ENCODE results near the gene HDAC1.
"Not testable (repeated sequence)": the region's sequence is repeated elsewhere in the genome, so short reads cannot be mapped to it uniquely, and the experiment has no call there.

Gene HDAC1

DNA sequence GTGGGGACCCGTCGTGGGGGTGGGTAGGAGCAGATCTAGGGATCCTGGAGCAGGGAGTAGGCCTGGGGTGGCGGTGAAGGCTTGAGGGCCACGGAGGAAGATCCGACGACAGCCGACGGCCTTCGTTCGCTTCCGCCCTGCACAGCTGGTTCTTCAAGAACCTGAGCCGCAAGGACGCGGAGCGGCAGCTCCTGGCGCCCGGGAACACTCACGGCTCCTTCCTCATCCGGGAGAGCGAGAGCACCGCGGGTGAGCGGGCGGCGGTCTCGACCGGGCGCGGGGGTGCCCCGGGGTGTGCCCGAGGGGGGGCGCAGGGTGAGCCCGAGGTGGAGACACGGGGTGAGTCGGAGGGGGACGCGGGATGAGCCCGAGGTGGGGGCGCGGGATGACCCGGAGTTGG lies 16.5 kb upstream of the HDAC1 start:
- no peak overlapping the region for H3K4me3 ChIP-seq (ENCODE audit: low read depth, low read length)
- H2AFZ ChIP-seq (ENCODE audit: low read length, unreplicated experiment), result peak overlapping the region; percentile 7
- no peaks in the 10 kb centered on the region for H3K4me1 ChIP-seq (ENCODE audit: control insufficient read depth, insufficient read depth, low read length, unreplicated experiment)
- H3K27ac ChIP-seq (ENCODE audit: low read depth, low read length), result no peak overlapping the region
- peaks cover 43% of the 10 kb centered on the region for H3K27me3 ChIP-seq (ENCODE audit: insufficient read depth, low read length)
- H3K79me2 ChIP-seq (ENCODE audit: control insufficient read depth, insufficient read depth, low read length, unreplicated experiment), result no peaks in the 10 kb centered on the region
- no peaks in the 10 kb centered on the region for H3K36me3 ChIP-seq (ENCODE audit: insufficient read depth, low read length)

- no peaks in the 10 kb centered on the region for H3K36me3 ChIP-seq (ENCODE audit: insufficient read depth, low read length)
- H3K4me3 ChIP-seq (ENCODE audit: low read depth, low read length), result no peak overlapping the region
- no peak overlapping the region for H2AFZ ChIP-seq (ENCODE audit: low read length, unreplicated experiment)
- H3K79me2 ChIP-seq (ENCODE audit: control insufficient read depth, insufficient read depth, low read length, unreplicated experiment), result no peaks in the 10 kb centered on the region
- no peaks in the 10 kb centered on the region for H3K4me1 ChIP-seq (ENCODE audit: control insufficient read depth, insufficient read depth, low read length, unreplicated experiment)
- no peak overlapping the region for H3K27ac ChIP-seq (ENCODE audit: low read depth, low read length)
- peaks cover 43% of the 10 kb centered on the region for H3K27me3 ChIP-seq (ENCODE audit: insufficient read depth, low read length)
These were observed 15.7 kb upstream of the HDAC1 start for GRCh38 chr1:32276032-32276782.

- H3K79me2 ChIP-seq (ENCODE audit: control insufficient read depth, insufficient read depth, low read length, unreplicated experiment); H2AFZ ChIP-seq (ENCODE audit: low read length, unreplicated experiment); H3K27ac ChIP-seq (ENCODE audit: low read depth, low read length); H3K4me3 ChIP-seq (ENCODE audit: low read depth, low read length); H3K4me1 ChIP-seq (ENCODE audit: control insufficient read depth, insufficient read depth, low read length, unreplicated experiment); H3K36me3 ChIP-seq (ENCODE audit: insufficient read depth, low read length); H3K27me3 ChIP-seq (ENCODE audit: insufficient read depth, low read length): not testable (repeated sequence)
These were observed 7.1 kb upstream of the HDAC1 start for GRCh38 chr1:32284777-32285176.

GRCh38 chr1:32285658-32286057 lies 6.2 kb upstream of the HDAC1 start:
- Histone ChIP-seq H2AFZ (ENCODE audit: low read length, unreplicated experiment) (no peak overlapping the region), H3K4me1 (ENCODE audit: control insufficient read depth, insufficient read depth, low read length, unreplicated experiment) (no peaks in the 10 kb centered on the region), H3K27ac (ENCODE audit: low read depth, low read length) (no peak overlapping the region), H3K4me3 (ENCODE audit: low read depth, low read length) (no peak overlapping the region), H3K79me2 (ENCODE audit: control insufficient read depth, insufficient read depth, low read length, unreplicated experiment) (no peaks in the 10 kb centered on the region), H3K27me3 (ENCODE audit: insufficient read depth, low read length) (no peaks in the 10 kb centered on the region), H3K36me3 (ENCODE audit: insufficient read depth, low read length) (no peaks in the 10 kb centered on the region)

GRCh38 chr1:32286763-32287162 lies 5.1 kb upstream of the HDAC1 start:
- no peak overlapping the region for H3K4me3 ChIP-seq (ENCODE audit: low read depth, low read length)
- peaks cover 6% of the 10 kb centered on the region for H3K4me1 ChIP-seq (ENCODE audit: control insufficient read depth, insufficient read depth, low read length, unreplicated experiment)
- H3K79me2 ChIP-seq (ENCODE audit: control insufficient read depth, insufficient read depth, low read length, unreplicated experiment), result no peaks in the 10 kb centered on the region
- H3K27me3 ChIP-seq (ENCODE audit: insufficient read depth, low read length), result no peaks in the 10 kb centered on the region
- H3K36me3 ChIP-seq (ENCODE audit: insufficient read depth, low read length), result no peaks in the 10 kb centered on the region
- H2AFZ ChIP-seq (ENCODE audit: low read length, unreplicated experiment), result no peak overlapping the region
- H3K27ac ChIP-seq (ENCODE audit: low read depth, low read length), result no peak overlapping the region

GRCh38 chr1:32289256-32289655 lies 2.6 kb upstream of the HDAC1 start:
- Histone ChIP-seq H3K4me1 (ENCODE audit: control insufficient read depth, insufficient read depth, low read length, unreplicated experiment) (peaks cover 6% of the 10 kb centered on the region), H3K4me3 (ENCODE audit: low read depth, low read length) (no peak overlapping the region), H3K27me3 (ENCODE audit: insufficient read depth, low read length) (no peaks in the 10 kb centered on the region), H3K36me3 (ENCODE audit: insufficient read depth, low read length) (no peaks in the 10 kb centered on the region), H3K27ac (ENCODE audit: low read depth, low read length) (no peak overlapping the region), H3K79me2 (ENCODE audit: control insufficient read depth, insufficient read depth, low read length, unreplicated experiment) (peaks cover 14% of the 10 kb centered on the region), H2AFZ (ENCODE audit: low read length, unreplicated experiment) (no peak overlapping the region)

GRCh38 chr1:32291145-32291707 lies 657 bp upstream of the HDAC1 start:
- H3K36me3 ChIP-seq (ENCODE audit: insufficient read depth, low read length), result no peaks in the 10 kb centered on the region
- H3K4me3 ChIP-seq (ENCODE audit: low read depth, low read length), result peak overlapping the region; percentile 91
- peak overlapping the region; percentile 69 for H2AFZ ChIP-seq (ENCODE audit: low read length, unreplicated experiment)
- peaks cover 21% of the 10 kb centered on the region for H3K79me2 ChIP-seq (ENCODE audit: control insufficient read depth, insufficient read depth, low read length, unreplicated experiment)
- H3K27me3 ChIP-seq (ENCODE audit: insufficient read depth, low read length), result no peaks in the 10 kb centered on the region
- peak overlapping the region; percentile 20 for H3K27ac ChIP-seq (ENCODE audit: low read depth, low read length)
- peaks cover 6% of the 10 kb centered on the region for H3K4me1 ChIP-seq (ENCODE audit: control insufficient read depth, insufficient read depth, low read length, unreplicated experiment)

- H3K4me1 ChIP-seq (ENCODE audit: control insufficient read depth, insufficient read depth, low read length, unreplicated experiment); H3K27me3 ChIP-seq (ENCODE audit: insufficient read depth, low read length); H2AFZ ChIP-seq (ENCODE audit: low read length, unreplicated experiment); H3K36me3 ChIP-seq (ENCODE audit: insufficient read depth, low read length); H3K4me3 ChIP-seq (ENCODE audit: low read depth, low read length); H3K27ac ChIP-seq (ENCODE audit: low read depth, low read length): not testable (repeated sequence)
- peaks cover 30% of the 10 kb centered on the region for H3K79me2 ChIP-seq (ENCODE audit: control insufficient read depth, insufficient read depth, low read length, unreplicated experiment)
These were observed 6.3 kb downstream of the HDAC1 start for GRCh38 chr1:32298211-32298610.

DNA sequence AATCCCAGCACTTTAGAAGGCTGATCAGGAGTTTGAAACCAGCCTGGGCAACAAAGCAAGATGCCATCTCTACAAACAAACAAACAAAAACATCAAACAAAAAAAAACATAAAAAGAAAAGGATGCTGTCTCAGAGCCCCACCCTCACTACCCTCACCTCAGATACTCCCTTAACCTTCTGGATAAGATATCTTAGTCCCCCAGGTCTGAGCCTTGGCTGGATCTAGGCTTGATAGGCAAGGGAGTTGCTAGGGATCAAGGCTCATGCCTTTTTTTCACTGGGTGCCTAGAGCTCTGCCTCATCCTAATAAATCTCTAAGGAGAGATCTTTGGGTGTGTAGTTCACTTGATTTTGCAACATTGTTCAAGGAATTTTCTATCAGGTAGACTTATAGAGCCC lies 7.4 kb downstream of the HDAC1 start:
- no peak overlapping the region for H3K27ac ChIP-seq (ENCODE audit: low read depth, low read length)
- H3K27me3 ChIP-seq (ENCODE audit: insufficient read depth, low read length), result no peaks in the 10 kb centered on the region
- no peak overlapping the region for H2AFZ ChIP-seq (ENCODE audit: low read length, unreplicated experiment)
- H3K36me3 ChIP-seq (ENCODE audit: insufficient read depth, low read length), result peaks cover 18% of the 10 kb centered on the region
- H3K79me2 ChIP-seq (ENCODE audit: control insufficient read depth, insufficient read depth, low read length, unreplicated experiment), result peaks cover 29% of the 10 kb centered on the region
- no peak overlapping the region for H3K4me3 ChIP-seq (ENCODE audit: low read depth, low read length)
- H3K4me1 ChIP-seq (ENCODE audit: control insufficient read depth, insufficient read depth, low read length, unreplicated experiment), result no peaks in the 10 kb centered on the region

DNA sequence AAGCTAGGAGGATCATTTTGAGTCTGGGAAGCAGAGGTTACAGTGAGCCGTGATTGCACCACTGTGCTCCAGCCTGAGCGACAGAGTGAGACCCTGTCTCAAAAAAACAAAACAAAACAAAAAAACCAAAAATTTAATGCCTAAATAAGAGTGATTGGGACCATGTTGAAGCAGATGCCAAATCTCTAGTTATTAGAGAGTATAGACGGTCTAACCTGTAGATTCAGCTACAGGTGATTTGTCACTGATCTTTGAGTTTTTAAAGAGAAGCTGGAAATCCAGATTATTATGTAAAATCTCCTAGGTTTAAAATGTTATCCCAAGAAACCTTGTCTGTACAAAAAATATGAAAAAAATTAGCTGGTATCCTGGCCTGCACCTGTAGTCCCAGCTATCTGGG lies 11.5 kb downstream of the HDAC1 start:
- H3K27me3 ChIP-seq (ENCODE audit: insufficient read depth, low read length), result no peaks in the 10 kb centered on the region
- peaks cover 13% of the 10 kb centered on the region for H3K4me1 ChIP-seq (ENCODE audit: control insufficient read depth, insufficient read depth, low read length, unreplicated experiment)
- H3K79me2 ChIP-seq (ENCODE audit: control insufficient read depth, insufficient read depth, low read length, unreplicated experiment), result peaks cover 7% of the 10 kb centered on the region
- H2AFZ ChIP-seq (ENCODE audit: low read length, unreplicated experiment), result no peak overlapping the region
- no peak overlapping the region for H3K27ac ChIP-seq (ENCODE audit: low read depth, low read length)
- no peak overlapping the region for H3K4me3 ChIP-seq (ENCODE audit: low read depth, low read length)
- peaks cover 31% of the 10 kb centered on the region for H3K36me3 ChIP-seq (ENCODE audit: insufficient read depth, low read length)

DNA sequence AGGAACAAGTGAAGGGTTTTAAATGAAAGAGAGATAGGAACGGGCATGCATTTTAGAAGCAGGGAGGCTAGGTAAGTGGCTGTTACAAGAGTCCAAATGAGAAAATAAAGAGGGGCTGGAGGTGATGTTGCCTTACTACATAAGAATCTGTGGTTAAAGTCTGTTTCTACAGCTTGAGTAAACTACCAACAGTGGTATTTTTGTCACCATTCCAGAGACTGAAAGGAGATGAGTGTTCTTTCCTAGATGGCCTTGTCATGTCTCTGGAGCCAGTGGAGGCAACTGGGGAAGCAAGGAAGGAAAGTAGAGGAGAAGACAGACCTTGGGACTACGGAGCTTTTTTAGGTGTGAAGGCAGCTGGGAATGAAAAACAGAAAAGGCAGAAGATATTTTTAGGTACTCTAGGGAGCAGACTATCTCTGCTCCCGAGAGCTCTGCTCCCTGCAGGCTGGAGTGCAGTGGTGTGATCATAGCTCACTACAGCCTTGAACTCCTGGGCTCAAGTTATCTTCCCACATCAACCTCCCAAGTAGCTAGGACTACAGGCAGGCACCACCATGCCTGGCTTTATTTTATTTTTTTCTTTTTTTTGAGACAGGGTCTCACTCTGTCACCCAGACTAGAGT lies 12.2 kb downstream of the HDAC1 start:
- Histone ChIP-seq H3K27me3 (ENCODE audit: insufficient read depth, low read length) (no peaks in the 10 kb centered on the region), H2AFZ (ENCODE audit: low read length, unreplicated experiment) (no peak overlapping the region), H3K36me3 (ENCODE audit: insufficient read depth, low read length) (peaks cover 31% of the 10 kb centered on the region), H3K27ac (ENCODE audit: low read depth, low read length) (no peak overlapping the region), H3K4me3 (ENCODE audit: low read depth, low read length) (no peak overlapping the region), H3K4me1 (ENCODE audit: control insufficient read depth, insufficient read depth, low read length, unreplicated experiment) (peaks cover 13% of the 10 kb centered on the region), H3K79me2 (ENCODE audit: control insufficient read depth, insufficient read depth, low read length, unreplicated experiment) (peaks cover 6% of the 10 kb centered on the region)
